Measurements from ENCODE around the gene CDC23.

- no peak for TF ChIP-seq CTCF (IDR thresholded peaks at IDR 0.05)
- TF ChIP-seq POLR2A (IDR thresholded peaks at IDR 0.05), result no peak
Observed at GRCh38 chr5:138157626-138158025, 55.5 kb downstream of the CDC23 start.
